Prostate gland (tissue), 2 donors: ENCODE results near the gene SMARCA1.

Source experiments
- POLR2A ChIP-seq: fragments of 450-650 bp; IDR thresholded peaks from one replicate; pipeline ENCODE4 v1.6.1; 2016; ENCODE audit warnings: antibody characterized with exemption, mild to moderate bottlenecking
- TF ChIP-seq, protein P1 (sequence below), 4 experiments: fragments of 200-600 bp in 2 of 4; fragments of 450-650 bp in 2 of 4; sonication (generic) in 2 of 4; IDR thresholded peaks; 1 replicate in 3 of 4; 2 replicates in 1 of 4; pipeline ENCODE4 v1.5.1; 2016 to 2019; ENCODE audit warnings: antibody characterized with exemption in 4 of 4, mild to moderate bottlenecking in 2 of 4, moderate library complexity in 2 of 4

DNA sequence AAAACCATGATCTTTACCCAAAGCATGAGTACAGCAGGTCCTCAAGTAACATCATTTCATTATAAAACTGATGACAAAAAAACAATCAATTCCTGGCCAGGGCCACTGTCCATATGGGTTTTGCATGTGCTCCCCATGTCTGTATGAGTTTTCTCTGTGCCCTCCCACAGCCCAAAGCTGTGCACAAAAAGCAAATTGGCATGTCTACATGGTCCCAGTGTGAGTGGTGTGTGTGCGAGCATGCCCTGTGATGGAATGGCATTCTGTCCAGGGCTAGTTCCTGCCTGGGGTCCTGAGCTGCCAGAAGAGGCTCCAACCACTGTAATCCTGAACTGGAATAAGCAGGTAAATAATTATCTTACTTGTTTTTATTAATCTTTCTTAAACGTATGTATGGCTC is 28.4 kb downstream of the SMARCA1 start:
- TF ChIP-seq, protein P1, sequence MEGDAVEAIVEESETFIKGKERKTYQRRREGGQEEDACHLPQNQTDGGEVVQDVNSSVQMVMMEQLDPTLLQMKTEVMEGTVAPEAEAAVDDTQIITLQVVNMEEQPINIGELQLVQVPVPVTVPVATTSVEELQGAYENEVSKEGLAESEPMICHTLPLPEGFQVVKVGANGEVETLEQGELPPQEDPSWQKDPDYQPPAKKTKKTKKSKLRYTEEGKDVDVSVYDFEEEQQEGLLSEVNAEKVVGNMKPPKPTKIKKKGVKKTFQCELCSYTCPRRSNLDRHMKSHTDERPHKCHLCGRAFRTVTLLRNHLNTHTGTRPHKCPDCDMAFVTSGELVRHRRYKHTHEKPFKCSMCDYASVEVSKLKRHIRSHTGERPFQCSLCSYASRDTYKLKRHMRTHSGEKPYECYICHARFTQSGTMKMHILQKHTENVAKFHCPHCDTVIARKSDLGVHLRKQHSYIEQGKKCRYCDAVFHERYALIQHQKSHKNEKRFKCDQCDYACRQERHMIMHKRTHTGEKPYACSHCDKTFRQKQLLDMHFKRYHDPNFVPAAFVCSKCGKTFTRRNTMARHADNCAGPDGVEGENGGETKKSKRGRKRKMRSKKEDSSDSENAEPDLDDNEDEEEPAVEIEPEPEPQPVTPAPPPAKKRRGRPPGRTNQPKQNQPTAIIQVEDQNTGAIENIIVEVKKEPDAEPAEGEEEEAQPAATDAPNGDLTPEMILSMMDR (IDR thresholded peaks at IDR 0.05): no peak
- TF ChIP-seq POLR2A: no peak
